ENCODE measurements around the gene EPM2A. TPM values are rescaled to one million over a fixed set of nuclear protein-coding genes. Genes with fewer than 3 reads are reported as not detected.

EPM2A gene
- total RNA-seq, 1 experiment from 2014 or later, result 6.4 TPM

- no TSS peak for BruUV-seq (replicated peaks)
- no peak for TF ChIP-seq CEBPB (IDR thresholded peaks at IDR 0.05; ENCODE audit: low read depth)
- no peak for TF ChIP-seq YY1 (IDR thresholded peaks at IDR 0.05; ENCODE audit: extremely low read depth, insufficient replicate concordance, low read depth, low read length)
- no peak for TF ChIP-seq POLR2A (IDR thresholded peaks at IDR 0.05; ENCODE audit: borderline replicate concordance, extremely low read depth, insufficient read depth, insufficient read length)
- TF ChIP-seq EZH2 (IDR thresholded peaks at IDR 0.05), result no peak
- H3K9me2 ChIP-seq (ENCODE audit: insufficient read depth), result no peaks in the 10 kb centered on the region
- ChIA-PET RAD21 (ENCODE audit: low non-redundant PET in 1 of 2, low total read pairs in 2 of 2, uncharacterized antibody in 2 of 2, unreplicated experiment in 2 of 2) (no interaction called here), CTCF (no interaction called here), POLR2A (no interaction called here)
- intact Hi-C loops (cut with micrococcal nuclease), result no loop called here
- no peak overlapping the region for H3K4me3 ChIP-seq (replicated peaks in 1 of 2; ENCODE audit: low read depth in 1 of 2, low read length in 2 of 2)
- no peaks in the 10 kb centered on the region for H3K36me3 ChIP-seq (ENCODE audit: control insufficient read depth in 1 of 2, insufficient read depth in 2 of 2, low read length in 2 of 2)
- no peaks in the 10 kb centered on the region for H3K9me3 ChIP-seq (ENCODE audit: control insufficient read depth in 1 of 2, insufficient read depth in 1 of 2, low read depth in 1 of 2, low read length in 2 of 2)
- no peaks in the 10 kb centered on the region for H3K79me2 ChIP-seq (ENCODE audit: insufficient read depth, low read length)
- H3K4me2 ChIP-seq (ENCODE audit: low read length), result no peak overlapping the region
- no peaks in the 10 kb centered on the region for H3K27me3 ChIP-seq (ENCODE audit: insufficient read depth, low read length)
- no peaks in the 10 kb centered on the region for H3K4me1 ChIP-seq (ENCODE audit: control insufficient read depth in 1 of 2, insufficient read depth in 2 of 2, low read length in 2 of 2)
- H3K9ac ChIP-seq (ENCODE audit: low read length), result no peak overlapping the region
- no peak overlapping the region for H2AFZ ChIP-seq (ENCODE audit: low read depth, low read length, poor library complexity, severe bottlenecking)
- ATAC-seq (no peak), DNase-seq (ENCODE audit: low read depth, low spot score) (no peak)
- no peaks in the 10 kb centered on the region for H4K20me1 ChIP-seq (ENCODE audit: insufficient read depth)
- H3K27ac ChIP-seq (ENCODE audit: low read depth, low read length), result no peak overlapping the region
These were observed 112.1 kb downstream of the EPM2A start for GRCh38 chr6:145623231-145623630.

GRCh38 chr6:145621776-145622175, 113.5 kb downstream of the EPM2A start:
- Histone ChIP-seq H3K4me2 (ENCODE audit: low read length) (no peak overlapping the region), H3K4me3 (replicated peaks in 1 of 2; ENCODE audit: low read depth in 1 of 2, low read length in 2 of 2) (no peak overlapping the region), H3K9me3 (ENCODE audit: control insufficient read depth in 1 of 2, insufficient read depth in 1 of 2, low read depth in 1 of 2, low read length in 2 of 2) (no peaks in the 10 kb centered on the region), H4K20me1 (ENCODE audit: insufficient read depth) (no peaks in the 10 kb centered on the region), H3K36me3 (ENCODE audit: control insufficient read depth in 1 of 2, insufficient read depth in 2 of 2, low read length in 2 of 2) (no peaks in the 10 kb centered on the region), H3K27me3 (ENCODE audit: insufficient read depth, low read length) (no peaks in the 10 kb centered on the region), H2AFZ (ENCODE audit: low read depth, low read length, poor library complexity, severe bottlenecking) (no peak overlapping the region), H3K9ac (ENCODE audit: low read length) (no peak overlapping the region), H3K79me2 (ENCODE audit: insufficient read depth, low read length) (no peaks in the 10 kb centered on the region), H3K27ac (ENCODE audit: low read depth, low read length) (no peak overlapping the region), H3K4me1 (ENCODE audit: control insufficient read depth in 1 of 2, insufficient read depth in 2 of 2, low read length in 2 of 2) (no peaks in the 10 kb centered on the region), H3K9me2 (ENCODE audit: insufficient read depth) (no peaks in the 10 kb centered on the region)
- no peak for DNase-seq (ENCODE audit: low read depth, low spot score)
- RAD21 ChIA-PET (ENCODE audit: low non-redundant PET in 1 of 2, low total read pairs in 2 of 2, uncharacterized antibody in 2 of 2, unreplicated experiment in 2 of 2), result no interaction called here
- BruUV-seq (replicated peaks), result no TSS peak
- CTCF ChIA-PET, result no interaction called here
- TF ChIP-seq TCF7L2 (IDR thresholded peaks at IDR 0.05; ENCODE audit: borderline replicate concordance, extremely low read depth, insufficient read depth, insufficient read length), result no peak
- TF ChIP-seq ELF1 (IDR thresholded peaks at IDR 0.05; ENCODE audit: borderline replicate concordance, low read depth), result no peak
- TF ChIP-seq SP1 (IDR thresholded peaks at IDR 0.05; ENCODE audit: low read depth), result no peak
- no peak for TF ChIP-seq POLR2AphosphoS5 (IDR thresholded peaks at IDR 0.05; ENCODE audit: low read depth, low read length)
- no peak for TF ChIP-seq SIN3A (IDR thresholded peaks at IDR 0.05; ENCODE audit: low read depth)
- TF ChIP-seq ZFX (IDR thresholded peaks at IDR 0.05), result no peak
- no peak for TF ChIP-seq CEBPB (IDR thresholded peaks at IDR 0.05; ENCODE audit: low read depth)
- no peak for TF ChIP-seq CBX3 (IDR thresholded peaks at IDR 0.05; ENCODE audit: low read depth)
- intact Hi-C loops (cut with micrococcal nuclease), result no loop called here
- POLR2A ChIA-PET, result no interaction called here
- no peak for ATAC-seq
